Urinary bladder (tissue), 4 donors: ENCODE results near the gene CACNA1C. TPM values are rescaled to one million over a fixed set of nuclear protein-coding genes. Genes with fewer than 3 reads are reported as not detected.
A peak's percentile ranks its signal among the peaks of the same experiment; 100 is the strongest.

ENCODE experiments used
- DNase-seq: peaks from one replicate; pipeline ENCODE4 v3.0.0-alpha.2; 2015; ENCODE audit errors: extremely low spot score
- H3K27ac ChIP-seq: one replicate; pipeline ENCODE4 v1.5.1; 2013; ENCODE audit warnings: low read depth, mild to moderate bottlenecking, moderate library complexity
- H3K36me3 ChIP-seq: one replicate; pipeline ENCODE4 v1.6.1; 2013; ENCODE audit warnings: mild to moderate bottlenecking, moderate library complexity; ENCODE audit not compliant: insufficient read depth
- H3K4me1 ChIP-seq: one replicate; pipeline ENCODE4 v1.6.1; 2013; ENCODE audit warnings: mild to moderate bottlenecking, moderate library complexity; ENCODE audit not compliant: insufficient read depth
- H3K4me3 ChIP-seq: one replicate; pipeline ENCODE4 v1.5.1; 2013; ENCODE audit warnings: low read depth, low read length
- WGBS: extraction: QIAGEN DNeasy Blood & Tissue Kit; methylation state at CpG from one replicate; pipeline ENCODE4 v1.1.7; 2013; 5-methylcytosine and 5-hydroxymethylcytosine counted together
- polyA plus RNA-seq: library from polyadenylated mRNA; stranded (reverse); fragments of 200-250 nt; gene quantifications from one replicate; pipeline ENCODE4 v1.2.3, GENCODE V29; 2013
- total RNA-seq: library from RNA; depleted of rRNA; stranded (reverse); fragments of >200 nt; gene quantifications from one replicate; pipeline ENCODE4 v1.2.3, GENCODE V29; 2014
- donor health status: healthy with polysubstance abuse.
- donor health status: healthy.

The CACNA1C gene
- total and polyA plus RNA-seq, 2 donors = 25.7 to 34.5 TPM

DNA sequence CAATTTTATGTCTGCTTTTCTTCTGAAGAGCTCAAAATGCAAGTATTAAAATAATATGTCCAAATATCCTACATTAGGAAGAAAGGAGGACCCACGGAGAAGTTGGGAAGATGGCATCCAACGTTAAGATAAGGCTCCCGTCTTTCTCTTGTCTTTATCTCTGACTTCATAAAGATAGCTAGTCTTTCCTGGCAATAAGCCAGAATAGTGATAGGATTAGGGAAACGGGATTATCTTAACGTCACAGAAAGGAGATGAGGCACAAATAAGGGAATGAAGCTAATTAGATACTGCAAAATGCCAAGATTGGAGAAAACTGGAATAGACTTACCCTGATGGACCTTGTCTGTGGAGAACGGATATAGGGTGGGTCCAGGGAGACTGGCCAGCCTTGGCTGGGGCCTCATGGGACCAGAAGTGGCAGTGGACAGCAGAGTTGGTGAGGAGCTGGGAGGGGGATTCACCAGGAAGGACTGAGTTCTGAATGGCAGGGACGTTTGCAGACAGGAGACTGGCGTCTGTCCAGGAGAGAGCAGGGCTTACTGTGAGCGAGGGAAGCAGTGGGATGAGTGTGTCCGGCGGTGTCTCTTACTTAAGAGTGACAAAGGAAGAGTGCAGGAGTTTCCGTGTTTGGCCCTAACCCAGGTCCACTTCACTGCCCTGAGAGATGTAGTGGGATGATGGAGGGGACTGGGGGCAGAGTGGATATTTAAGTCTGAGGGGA lies 119.9 kb downstream of the CACNA1C start:
- Histone ChIP-seq H3K27ac (no peak overlapping the region), H3K4me3 (no peak overlapping the region), H3K36me3 (no peaks in the 10 kb centered on the region), H3K4me1 (no peaks in the 10 kb centered on the region)
- 52% methylated on average over 12 of the region's 12 CpGs for WGBS
- DNase-seq = no peak

DNA sequence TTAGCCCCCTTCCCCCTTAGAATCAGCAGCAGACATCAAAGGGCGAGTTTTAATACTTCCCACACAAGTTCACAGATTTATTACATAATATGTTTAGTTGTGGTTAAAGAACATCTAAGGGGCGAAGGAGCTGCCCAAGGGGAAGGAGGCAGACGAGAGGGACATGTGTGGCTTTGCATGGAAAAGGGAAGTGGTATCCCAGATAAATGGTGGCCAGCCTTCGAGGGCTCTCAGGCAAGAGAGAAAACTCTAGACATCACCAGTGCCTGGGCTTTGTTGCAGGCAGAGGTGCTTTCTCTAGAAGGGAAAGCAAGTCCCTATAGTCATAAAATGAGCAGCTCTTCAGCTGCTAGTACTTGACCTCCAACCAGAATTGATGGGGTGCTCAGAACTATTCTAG lies 121.2 kb downstream of the CACNA1C start:
- 72% methylated on average over 4 of the region's 4 CpGs for WGBS
- no peak for DNase-seq
- H3K4me1 ChIP-seq = no peaks in the 10 kb centered on the region
- H3K27ac ChIP-seq = no peak overlapping the region
- no peak overlapping the region for H3K4me3 ChIP-seq
- H3K36me3 ChIP-seq = no peaks in the 10 kb centered on the region

DNA sequence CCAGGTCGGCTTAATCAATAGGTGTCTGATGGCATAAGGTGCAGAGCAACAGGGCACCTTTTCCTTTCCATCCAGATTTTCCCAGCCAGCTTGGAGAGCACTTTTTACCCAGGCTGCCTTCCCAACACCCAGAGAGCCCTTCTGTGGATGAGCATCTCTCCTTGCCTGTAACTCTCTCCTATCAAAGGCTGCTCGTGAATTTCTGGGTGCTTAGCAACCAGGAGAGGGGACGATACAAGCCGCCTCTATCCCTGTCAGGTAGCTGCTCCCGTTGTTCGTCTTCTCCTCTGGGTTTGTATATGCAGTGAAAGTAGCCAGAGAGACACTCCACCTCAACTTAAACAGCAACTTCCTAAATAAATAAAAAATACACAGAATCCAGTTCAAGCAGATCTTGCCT lies 124.2 kb downstream of the CACNA1C start:
- Histone ChIP-seq H3K27ac (no peak overlapping the region), H3K36me3 (no peaks in the 10 kb centered on the region), H3K4me1 (no peaks in the 10 kb centered on the region), H3K4me3 (no peak overlapping the region)
- WGBS = 74% methylated on average over 6 of the region's 6 CpGs
- DNase-seq = no peak

DNA sequence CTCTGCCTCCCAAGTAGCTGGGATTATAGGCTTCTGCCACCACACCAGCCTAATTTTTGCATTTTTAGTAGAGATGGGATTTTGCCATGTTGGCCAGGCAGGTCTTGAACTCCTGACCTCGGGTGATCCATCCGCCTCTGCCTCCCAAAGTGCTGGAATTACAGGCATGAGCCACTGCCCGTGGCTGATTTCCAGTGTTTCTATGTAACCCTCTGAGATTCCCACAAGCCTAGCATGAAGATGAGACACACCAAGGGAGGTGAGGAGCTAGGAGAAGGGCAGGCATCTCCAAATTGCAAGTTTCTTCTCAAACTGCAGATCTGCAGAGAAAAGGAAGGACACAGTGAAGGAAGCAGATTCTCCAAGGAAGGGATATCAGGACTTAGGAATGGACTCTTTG lies 125.0 kb downstream of the CACNA1C start:
- H3K4me3 ChIP-seq = no peak overlapping the region
- H3K27ac ChIP-seq = no peak overlapping the region
- no peak for DNase-seq
- no peaks in the 10 kb centered on the region for H3K4me1 ChIP-seq
- WGBS = 68% methylated on average over 3 of the region's 3 CpGs
- no peaks in the 10 kb centered on the region for H3K36me3 ChIP-seq

DNA sequence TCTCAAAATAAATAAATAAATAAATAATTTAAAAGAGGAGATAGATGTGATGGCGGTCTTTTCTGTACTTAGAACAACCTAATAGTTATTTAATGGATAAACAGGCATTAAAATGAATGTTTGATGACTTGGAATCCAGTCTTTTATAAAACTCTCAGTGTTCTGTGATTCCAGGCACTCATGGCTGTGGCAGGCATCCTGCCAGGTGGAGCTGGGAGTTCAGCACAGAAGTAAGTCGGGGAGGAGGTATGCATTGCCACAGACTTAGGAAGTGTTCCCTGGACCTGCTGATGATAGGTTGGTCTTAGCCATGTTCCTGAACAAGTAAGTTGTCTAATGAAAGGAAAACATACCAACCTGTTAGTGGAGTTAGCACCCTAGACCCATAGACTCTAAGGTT lies 126.3 kb downstream of the CACNA1C start:
- no peak overlapping the region for H3K4me3 ChIP-seq
- no peaks in the 10 kb centered on the region for H3K4me1 ChIP-seq
- WGBS = 83% methylated on average over 2 of the region's 2 CpGs
- no peaks in the 10 kb centered on the region for H3K36me3 ChIP-seq
- DNase-seq = no peak
- H3K27ac ChIP-seq = no peak overlapping the region

DNA sequence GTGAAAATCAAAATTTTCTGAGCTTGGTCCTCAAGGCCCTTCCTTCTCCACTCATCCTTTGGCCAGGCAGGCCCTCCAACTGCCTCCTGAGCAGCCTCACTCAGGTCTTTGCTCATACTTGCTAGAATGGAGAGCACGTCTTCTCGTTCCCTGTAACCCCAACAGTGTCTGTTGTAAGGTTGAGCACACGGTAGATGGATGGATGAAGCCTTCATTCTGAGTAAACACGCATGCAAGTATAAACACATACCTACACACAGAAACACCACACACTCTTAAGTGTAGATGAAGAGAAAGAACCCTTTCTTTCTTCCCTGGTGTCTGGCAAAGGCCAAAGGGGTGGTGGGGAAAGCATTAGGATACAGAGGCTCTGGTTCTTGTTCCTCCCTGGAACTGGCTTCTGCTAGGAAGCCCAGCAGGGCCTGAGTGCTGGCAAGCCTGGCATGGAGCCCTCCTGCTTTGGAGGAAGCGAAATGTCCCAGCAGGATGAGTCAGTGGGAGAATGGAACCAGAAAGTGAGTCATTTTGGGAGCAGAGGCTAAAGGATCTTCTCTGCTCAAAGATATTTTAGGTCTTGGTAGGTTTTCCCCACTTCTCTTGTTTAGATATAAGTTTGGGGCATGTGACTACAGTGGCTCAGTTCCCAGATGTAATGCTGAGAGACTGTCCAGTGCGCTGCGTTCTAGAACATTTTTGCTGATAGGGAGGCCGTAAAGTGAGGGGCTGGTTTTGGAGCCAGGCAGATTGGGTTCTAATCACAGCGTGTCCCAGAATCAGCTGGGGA lies 127.4 kb downstream of the CACNA1C start:
- H3K4me1 ChIP-seq = no peaks in the 10 kb centered on the region
- DNase-seq = no peak
- no peak overlapping the region for H3K4me3 ChIP-seq
- no peak overlapping the region for H3K27ac ChIP-seq
- no peaks in the 10 kb centered on the region for H3K36me3 ChIP-seq
- WGBS = 50% methylated on average over 9 of the region's 9 CpGs

DNA sequence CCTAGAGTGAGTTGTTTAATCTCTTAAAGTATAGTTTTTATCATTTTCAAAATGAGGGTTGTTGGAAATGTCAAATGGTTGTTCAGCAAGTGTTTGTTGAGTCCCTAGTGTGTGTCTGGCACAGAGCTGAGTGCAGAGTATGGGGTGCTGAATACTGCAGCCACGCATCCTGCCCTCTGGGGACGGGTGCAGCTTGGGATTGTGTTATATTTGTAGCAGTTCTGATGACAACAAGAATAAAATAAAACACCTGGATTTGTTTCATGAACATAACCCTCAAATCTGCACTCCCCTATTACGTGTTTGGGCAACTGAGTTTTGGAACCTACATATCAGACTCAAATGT lies 127.9 kb downstream of the CACNA1C start:
- Histone ChIP-seq H3K4me1 (no peaks in the 10 kb centered on the region), H3K4me3 (no peak overlapping the region), H3K27ac (peak overlapping the region; percentile 18), H3K36me3 (no peaks in the 10 kb centered on the region)
- no peak for DNase-seq
- 52% methylated on average over 3 of the region's 3 CpGs for WGBS

DNA sequence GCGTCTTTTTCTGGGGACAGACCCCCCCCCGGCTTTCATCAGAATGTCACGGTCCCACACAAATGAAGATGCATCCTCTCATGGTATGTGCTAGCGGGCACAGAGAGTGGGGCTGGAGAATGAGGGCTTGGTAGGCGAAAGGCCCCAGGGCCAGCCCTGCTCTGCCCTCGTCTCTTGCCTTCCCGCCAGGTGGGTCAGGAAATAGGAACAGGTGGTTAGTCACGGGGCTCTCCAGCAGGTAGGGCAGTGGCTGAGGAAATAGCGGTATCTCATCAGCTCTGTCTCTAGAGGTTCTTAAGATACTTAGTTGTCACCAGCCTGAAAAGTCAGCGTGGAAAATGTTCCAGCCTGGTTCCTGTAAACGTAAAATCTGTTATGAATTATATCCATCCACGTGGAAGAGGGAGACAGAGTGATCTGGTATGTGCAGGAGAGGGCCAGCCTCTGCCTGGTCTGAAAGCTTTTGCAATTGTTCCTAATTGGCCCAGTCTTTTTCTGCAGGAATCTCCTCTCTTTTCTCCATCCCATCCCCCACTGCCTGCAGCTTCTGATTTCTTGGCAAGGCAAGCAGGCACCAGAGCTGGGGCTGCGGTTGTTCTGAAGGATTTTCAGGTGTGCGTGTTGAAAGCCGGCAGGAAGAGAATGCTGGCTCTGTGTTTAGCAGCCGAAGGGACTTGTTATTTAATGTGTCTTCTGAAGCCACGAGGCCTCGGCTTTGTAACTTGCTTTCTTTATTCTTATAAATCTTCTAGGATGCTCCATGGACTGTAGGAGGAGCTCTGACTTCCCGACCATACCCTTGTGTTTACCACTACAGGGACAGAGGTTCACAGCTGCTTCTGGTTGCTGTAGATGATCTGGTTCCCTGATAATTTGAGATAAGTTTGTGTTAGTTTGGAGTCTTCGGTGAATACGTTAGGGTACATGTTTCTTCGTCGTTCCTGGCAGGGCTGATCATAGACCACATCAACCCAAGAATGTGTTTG lies 131.1 kb downstream of the CACNA1C start:
- Histone ChIP-seq H3K27ac (no peak overlapping the region), H3K4me1 (no peaks in the 10 kb centered on the region), H3K4me3 (no peak overlapping the region), H3K36me3 (no peaks in the 10 kb centered on the region)
- WGBS = 42% methylated on average over 23 of the region's 23 CpGs
- no peak for DNase-seq

DNA sequence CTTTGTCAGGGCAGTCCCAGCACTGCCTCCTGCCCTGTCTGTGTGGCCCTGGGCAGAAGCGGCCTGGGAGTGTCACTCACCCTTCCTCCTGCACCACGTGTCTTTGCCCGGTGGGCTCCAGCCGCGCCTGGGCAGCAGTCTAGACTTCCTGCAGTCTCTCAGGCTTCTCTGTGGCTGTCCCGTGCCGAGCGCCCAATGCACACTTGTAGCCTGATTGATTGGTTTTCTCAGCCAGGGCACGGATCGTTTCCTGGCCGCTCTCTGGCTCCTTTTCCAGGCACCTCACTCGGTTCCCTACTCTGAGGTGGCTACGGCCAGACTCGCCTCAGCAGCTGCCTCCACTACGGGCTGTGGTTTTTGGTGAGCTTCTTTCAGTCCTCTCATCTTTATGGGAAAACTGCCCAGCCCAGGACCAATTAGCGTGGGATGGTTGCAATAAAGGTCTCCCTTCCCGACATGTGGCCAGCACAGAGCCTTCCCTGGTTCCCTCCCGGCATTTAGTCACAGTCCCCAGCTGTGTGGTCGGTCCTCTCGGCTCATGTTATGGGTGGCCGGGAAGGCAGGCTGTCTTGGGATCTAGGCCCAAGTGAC lies 133.1 kb downstream of the CACNA1C start:
- H3K36me3 ChIP-seq = no peaks in the 10 kb centered on the region
- 94% methylated on average over 21 of the region's 21 CpGs for WGBS
- H3K27ac ChIP-seq = no peak overlapping the region
- no peak overlapping the region for H3K4me3 ChIP-seq
- no peaks in the 10 kb centered on the region for H3K4me1 ChIP-seq
- no peak for DNase-seq

DNA sequence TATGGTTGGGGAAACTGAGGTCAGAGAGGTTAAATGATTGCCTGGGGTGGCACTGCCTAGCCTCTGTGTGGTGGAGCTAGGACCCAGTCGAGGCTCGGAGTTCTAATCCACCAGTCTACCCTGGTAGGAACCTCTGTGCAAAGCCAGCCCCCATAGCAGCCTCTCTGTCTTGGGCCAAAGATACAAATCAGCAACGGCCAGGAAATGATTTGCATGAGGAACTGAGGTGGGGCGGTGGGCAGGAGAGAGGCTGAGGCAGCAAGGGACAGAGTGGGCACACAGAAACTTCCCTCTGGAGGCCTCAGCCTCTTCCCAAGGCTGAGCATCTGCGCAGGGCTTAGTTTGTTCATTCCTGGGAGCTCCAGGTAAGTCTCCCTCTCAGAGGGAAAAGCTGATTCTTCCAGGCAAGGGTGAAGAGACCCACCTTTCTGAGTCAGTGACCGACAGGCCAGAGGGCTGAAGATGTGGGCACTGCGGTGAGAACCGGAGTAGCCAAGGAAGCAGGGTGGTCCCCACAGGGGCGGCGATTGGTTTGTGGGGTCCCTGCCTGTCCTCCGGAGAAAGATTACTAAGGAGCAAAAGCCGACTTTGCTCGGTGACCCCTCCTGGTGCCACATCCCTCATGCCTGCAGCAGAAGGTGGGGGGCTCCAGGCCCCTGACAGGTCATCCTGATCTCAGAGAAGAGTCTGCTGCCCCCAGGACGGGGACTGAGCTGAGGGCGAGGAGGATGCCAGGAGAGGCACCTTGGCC lies 134.6 kb downstream of the CACNA1C start:
- H3K4me3 ChIP-seq = no peak overlapping the region
- WGBS = 88% methylated on average over 15 of the region's 15 CpGs
- H3K36me3 ChIP-seq = no peaks in the 10 kb centered on the region
- no peaks in the 10 kb centered on the region for H3K4me1 ChIP-seq
- DNase-seq = no peak
- no peak overlapping the region for H3K27ac ChIP-seq

DNA sequence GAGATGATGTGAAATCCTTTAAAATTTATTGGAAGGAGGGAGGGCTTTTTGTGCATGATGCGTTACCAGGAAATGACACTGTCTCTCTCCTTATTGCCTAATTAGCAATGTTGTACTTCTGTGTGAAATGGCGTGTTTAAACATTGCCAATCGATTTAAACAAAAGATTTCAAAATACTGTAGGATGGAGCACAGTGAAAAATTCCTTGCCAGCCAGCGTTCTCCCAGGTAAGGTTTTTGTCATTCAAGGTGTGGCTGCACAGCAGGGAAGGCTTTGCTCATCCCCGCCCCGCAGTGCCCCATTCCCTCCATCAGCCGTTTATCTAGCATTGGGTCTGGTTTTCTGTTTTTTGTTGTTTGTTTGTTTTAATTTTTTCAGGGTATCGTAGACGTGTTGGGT lies 137.3 kb downstream of the CACNA1C start:
- DNase-seq = no peak
- H3K36me3 ChIP-seq = no peaks in the 10 kb centered on the region
- 81% methylated on average over 9 of the region's 9 CpGs for WGBS

DNA sequence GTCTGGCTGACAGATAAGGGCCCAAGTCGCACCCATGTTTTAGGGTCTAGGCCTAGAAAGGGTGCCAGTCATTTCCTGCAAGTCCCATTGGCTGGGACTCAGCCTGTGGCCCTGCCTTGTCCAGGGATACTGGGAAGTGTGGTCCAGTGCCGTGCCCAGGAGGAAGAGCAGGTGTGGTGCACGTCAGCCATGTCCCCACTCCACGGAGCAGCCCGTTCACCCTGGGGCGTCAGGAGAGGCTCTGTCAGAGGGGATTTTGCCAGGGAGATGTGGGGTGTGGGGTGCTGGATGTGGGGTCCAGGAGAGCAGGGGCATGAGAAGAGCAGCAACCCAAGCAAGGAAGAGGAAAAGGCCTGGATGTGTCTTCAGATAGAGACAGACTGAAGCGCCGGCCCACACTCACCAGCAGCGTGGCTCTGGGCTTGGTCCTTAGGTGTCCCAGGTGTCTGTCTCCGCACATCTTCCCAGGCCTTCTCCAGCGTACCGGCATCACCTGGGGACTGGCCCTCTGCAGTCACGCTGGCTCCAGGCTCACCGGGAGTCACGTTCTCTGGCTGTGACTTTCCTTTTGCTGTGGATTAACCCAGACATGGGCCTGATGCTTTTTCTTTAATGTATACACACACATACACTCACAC lies 138.2 kb downstream of the CACNA1C start:
- Histone ChIP-seq H3K27ac (no peak overlapping the region), H3K4me3 (no peak overlapping the region), H3K36me3 (no peaks in the 10 kb centered on the region), H3K4me1 (no peaks in the 10 kb centered on the region)
- no peak for DNase-seq
- WGBS = 92% methylated on average over 15 of the region's 15 CpGs

More for the DNA sequence above, 137.3 kb downstream of the CACNA1C start:
- no peaks in the 10 kb centered on the region for H3K4me1 ChIP-seq
- no peak overlapping the region for H3K4me3 ChIP-seq
- H3K27ac ChIP-seq = no peak overlapping the region
